Measurements from ENCODE around the gene GNAZ.

The GNAZ gene

GRCh38 chr22:23073526-23074229 is 3.4 kb downstream of the GNAZ start:
- FAIRE-seq: no peak

DNA sequence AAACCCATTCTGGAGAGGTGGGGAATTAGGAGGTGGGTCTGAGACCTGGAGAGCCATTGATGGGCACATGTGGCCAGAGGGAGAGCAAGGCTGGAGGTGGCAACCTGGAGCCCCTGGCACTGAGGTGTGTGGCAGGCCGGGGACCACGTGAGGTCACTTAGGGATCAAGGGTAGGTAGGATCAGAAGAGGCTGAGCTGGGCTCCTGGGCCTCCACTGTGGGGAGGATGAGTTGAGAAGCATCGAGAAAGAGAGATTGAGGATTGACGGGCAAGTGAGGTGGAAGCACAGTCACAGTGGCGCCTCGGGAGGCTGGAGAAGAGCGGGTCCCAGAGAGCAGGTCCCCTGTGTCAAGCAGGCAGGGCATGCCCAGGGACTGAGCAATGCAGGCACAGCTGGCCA is 4.1 kb downstream of the GNAZ start:
- FAIRE-seq (no peak), DNase-seq (ENCODE audit: extremely low spot score, insufficient read length, low read depth) (no peak)

More at GRCh38 chr22:23073526-23074229, 3.4 kb downstream of the GNAZ start:
- no peak for DNase-seq (ENCODE audit: extremely low spot score, insufficient read length, low read depth)

GRCh38 chr22:23075050-23075449 is 4.7 kb downstream of the GNAZ start:
- FAIRE-seq: no peak
- DNase-seq (ENCODE audit: extremely low spot score, insufficient read length, low read depth): no peak

- no peak for FAIRE-seq
- no peak for DNase-seq (ENCODE audit: extremely low spot score, insufficient read length, low read depth)
These were observed 5.4 kb downstream of the GNAZ start for GRCh38 chr22:23075525-23076216.

DNA sequence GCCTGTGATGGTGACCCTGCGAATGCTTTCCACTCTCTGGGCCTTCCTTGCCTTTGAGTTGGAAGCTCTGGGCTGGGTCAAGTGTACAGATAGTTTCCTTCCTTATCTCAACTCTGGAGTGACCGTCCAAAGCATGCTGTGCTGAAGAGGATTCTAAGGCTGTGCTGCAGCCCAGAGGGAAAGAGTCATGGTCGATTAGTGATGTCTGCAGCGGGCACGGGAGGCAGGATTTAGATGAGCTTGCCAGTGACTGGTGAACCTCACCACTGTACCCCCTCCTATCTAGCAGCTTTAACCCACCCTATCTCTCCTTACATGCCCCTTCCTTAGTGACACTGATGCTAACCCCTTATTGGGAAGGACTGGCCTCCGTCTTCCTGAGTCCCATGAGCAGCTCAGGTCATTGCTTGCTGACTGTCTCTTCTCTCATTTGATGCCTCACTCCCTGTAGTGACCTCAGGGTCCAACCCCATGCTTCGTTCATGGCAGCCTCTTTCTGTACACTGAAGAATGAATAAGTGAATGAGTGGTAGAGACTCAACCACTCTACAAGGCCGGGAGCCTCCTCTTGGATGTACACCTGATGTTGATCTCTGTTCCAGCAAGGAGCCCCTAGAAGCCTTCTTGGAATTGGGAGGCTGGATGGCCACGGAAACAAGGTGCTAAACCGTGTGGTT is 6.7 kb downstream of the GNAZ start:
- DNase-seq (ENCODE audit: extremely low spot score, insufficient read length, low read depth): no peak
- no peak for FAIRE-seq

DNA sequence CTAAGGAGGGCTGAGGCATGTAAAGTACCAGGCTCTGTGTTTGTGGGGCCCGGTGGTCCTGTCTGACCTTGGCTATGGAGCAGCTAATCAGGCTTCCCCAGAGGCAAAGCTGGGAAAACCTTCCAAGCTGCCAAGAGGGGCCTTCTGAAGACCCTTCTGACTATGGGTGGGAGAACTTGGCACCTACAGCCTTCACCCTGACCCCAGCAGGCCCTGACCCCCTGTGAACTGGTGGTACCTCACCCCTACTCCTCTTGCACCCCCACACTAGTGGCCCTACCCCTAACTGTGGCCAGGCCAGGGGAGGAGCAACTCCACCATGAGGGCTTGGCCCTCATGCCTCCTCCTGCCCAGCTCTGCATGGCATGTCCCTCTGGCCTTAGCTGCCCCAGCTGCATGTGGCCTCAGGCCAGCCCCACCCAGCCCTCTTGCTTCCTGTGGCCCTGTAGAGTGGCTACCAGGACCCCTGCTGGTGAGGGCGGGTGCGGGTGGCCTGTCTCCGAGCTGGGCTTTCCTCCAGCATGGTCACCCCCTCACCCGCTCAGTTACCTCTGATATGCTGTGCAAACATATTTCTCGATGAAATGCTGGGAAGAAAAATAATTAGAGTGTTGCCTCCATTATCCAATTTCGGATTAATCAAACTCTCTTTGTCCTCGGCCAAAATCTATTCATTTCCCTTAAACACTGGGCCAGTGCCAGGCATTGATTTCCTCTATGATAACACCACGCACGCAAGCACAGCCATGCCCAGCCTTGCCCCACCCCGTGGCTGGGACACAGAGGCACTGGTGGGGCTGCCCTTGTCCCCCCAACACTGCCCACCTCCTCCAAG is 7.5 kb downstream of the GNAZ start:
- FAIRE-seq (no peak), DNase-seq (ENCODE audit: extremely low spot score, insufficient read length, low read depth) (no peak)

DNA sequence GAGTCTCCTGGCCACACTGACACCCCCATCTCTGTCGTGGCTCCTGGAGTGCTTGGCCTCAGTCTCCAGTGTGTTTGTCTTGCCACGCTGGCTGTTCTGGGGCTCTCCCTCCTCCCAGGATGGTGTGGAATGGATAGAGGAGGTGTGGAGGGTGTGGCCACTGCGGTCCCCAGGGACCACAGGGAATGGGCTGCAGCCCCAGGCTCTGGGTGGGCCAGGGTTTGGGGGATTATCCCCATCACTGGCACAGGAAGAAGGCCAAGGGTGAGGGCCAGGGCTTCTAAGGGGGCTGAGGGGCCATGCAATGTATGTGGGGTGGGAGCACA is 8.1 kb downstream of the GNAZ start:
- DNase-seq (ENCODE audit: extremely low spot score, insufficient read length, low read depth) (no peak), FAIRE-seq (no peak)

GRCh38 chr22:23079240-23079768 is 9.0 kb downstream of the GNAZ start:
- DNase-seq (ENCODE audit: extremely low spot score, insufficient read length, low read depth): no peak

DNA sequence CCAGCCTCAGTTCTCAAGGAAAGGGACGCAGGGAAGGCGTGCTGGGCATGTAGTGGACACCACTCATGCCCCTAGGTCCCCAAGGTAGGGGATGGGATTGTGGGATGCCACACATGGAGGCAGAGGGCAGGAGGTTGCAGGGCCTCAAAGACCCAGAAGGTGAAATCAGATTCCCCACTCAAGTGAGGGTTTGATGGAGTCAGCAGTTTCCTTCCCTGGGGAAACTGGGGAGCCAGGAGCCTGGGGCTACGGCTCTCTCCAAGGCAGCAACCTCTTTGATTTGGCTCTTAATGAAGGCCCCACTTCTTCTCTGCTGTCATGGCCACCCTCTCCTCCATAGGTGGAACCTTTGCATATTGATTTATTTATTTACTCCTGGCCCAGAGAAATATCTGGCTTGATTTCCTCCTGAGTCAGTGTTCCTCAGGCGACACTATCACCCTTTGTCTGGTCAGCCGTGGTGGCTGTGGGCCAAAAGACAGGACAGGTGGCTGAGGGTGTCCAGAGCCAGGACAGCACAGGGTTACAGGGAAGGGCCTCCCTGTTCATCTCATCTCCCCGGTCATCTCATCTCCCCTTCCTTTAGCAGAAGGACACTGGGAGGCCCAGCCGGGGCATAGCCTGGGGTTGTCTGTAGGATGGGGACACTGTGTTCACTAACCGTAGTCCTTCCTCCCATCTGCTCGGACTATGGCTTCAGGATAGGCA is 9.6 kb downstream of the GNAZ start:
- no peak for DNase-seq (ENCODE audit: extremely low spot score, insufficient read length, low read depth)
- FAIRE-seq: no peak

More at GRCh38 chr22:23079240-23079768, 9.0 kb downstream of the GNAZ start:
- no peak for FAIRE-seq

GRCh38 chr22:23080613-23081290 is 10.4 kb downstream of the GNAZ start:
- DNase-seq (ENCODE audit: extremely low spot score, insufficient read length, low read depth) (no peak), FAIRE-seq (no peak)

GRCh38 chr22:23082534-23083314 is 12.4 kb downstream of the GNAZ start:
- DNase-seq (ENCODE audit: extremely low spot score, insufficient read length, low read depth) (no peak), FAIRE-seq (no peak)

GRCh38 chr22:23083315-23084021 is 13.1 kb downstream of the GNAZ start:
- FAIRE-seq (no peak), DNase-seq (ENCODE audit: extremely low spot score, insufficient read length, low read depth) (no peak)

- DNase-seq (ENCODE audit: extremely low spot score, insufficient read length, low read depth) (no peak), FAIRE-seq (no peak)
These were observed 14.4 kb downstream of the GNAZ start for GRCh38 chr22:23084453-23085350.

- no peak for DNase-seq (ENCODE audit: extremely low spot score, insufficient read length, low read depth)
- FAIRE-seq: no peak
These were observed 15.0 kb downstream of the GNAZ start for GRCh38 chr22:23085351-23085671.

DNA sequence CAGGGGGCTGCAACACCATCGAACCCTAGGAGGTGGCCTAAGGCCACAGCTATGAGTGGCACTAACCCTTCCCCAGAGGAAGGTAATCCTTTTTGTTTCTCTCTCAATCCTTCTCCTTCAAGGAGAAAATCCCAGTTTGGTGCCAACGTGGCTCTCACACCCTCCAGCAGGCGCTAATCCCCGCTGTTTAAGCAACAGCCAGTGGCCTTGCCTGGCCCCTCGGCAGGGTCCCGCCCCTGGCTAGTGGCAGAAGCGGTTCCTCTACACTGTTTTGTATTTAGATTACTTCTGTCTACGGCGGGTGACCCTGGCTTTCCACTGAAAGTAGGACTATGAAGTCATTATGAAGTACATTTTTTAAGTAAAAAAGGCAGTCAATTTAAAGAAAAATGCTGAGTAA is 15.5 kb downstream of the GNAZ start:
- FAIRE-seq: no peak

DNA sequence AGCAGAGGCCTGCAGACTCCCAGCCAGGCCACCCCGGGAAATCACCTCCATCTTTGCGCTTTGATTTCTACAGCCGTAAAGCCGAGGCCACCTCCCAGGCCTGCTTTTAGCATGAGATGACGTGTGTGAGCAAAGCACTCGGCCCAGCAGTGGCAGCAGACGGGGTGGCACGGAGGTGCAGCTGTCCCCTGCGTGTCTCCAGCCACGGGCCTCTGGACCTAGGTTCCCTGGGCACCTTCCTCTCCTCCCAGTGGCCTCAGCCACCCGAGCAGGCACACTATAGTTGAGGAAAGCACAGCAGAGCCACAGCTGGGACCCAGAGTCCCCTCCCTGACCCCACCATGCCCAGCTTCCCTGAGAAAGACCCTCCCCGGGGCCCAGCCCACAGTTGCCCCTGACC is 15.9 kb downstream of the GNAZ start:
- no peak for DNase-seq (ENCODE audit: extremely low spot score, insufficient read length, low read depth)
- FAIRE-seq: no peak

More for the DNA sequence above, 15.5 kb downstream of the GNAZ start:
- DNase-seq (ENCODE audit: extremely low spot score, insufficient read length, low read depth): no peak

DNA sequence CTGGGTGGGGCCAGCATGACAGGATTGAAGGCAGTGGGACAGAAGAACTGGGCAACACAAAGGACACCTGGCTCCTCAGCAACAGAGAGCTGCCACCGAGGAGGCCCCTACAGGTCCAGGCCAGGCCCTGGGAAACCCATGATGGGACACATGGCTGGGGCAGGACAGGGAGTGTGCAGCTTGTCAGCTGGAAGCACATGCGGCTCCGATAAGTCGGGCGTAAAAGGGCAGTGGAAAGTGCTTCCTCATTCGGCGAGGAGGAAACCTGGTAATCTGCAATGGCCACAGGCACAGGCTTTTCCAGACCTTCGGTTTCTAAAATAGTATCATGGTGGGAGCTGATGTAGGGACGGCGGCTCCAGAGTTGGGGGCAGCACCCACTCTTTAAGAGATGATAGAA is 16.5 kb downstream of the GNAZ start:
- FAIRE-seq (no peak), DNase-seq (ENCODE audit: extremely low spot score, insufficient read length, low read depth) (no peak)

Measured in GM18507 (cell line).